ENCODE results near the gene NRP2. TPM values are rescaled to one million over a fixed set of nuclear protein-coding genes. Genes with fewer than 3 reads are reported as not detected.

The NRP2 gene
- total and polyA plus RNA-seq, 2 donors (not counting 1 experiment from before 2014, with no cell fraction given) = 16.6 to 28.7 TPM

GRCh38 chr2:205662206-205662965 is 19.9 kb upstream of the NRP2 start:
- Histone ChIP-seq H3K36me3 (ENCODE audit: control insufficient read depth, insufficient read depth, low read length) (no peaks in the 10 kb centered on the region), H3K9ac (ENCODE audit: insufficient read depth, low read length) (no peak overlapping the region), H3K4me2 (ENCODE audit: extremely low read depth, insufficient read depth, low read length) (no peak overlapping the region), H3K27me3 (ENCODE audit: control insufficient read depth, insufficient read depth, low read length) (no peaks in the 10 kb centered on the region), H3K4me3 (replicated peaks in 1 of 4; ENCODE audit: control extremely low read depth in 1 of 4, insufficient read depth in 1 of 4, low read depth in 3 of 4, low read length in 4 of 4) (no peak overlapping the region), H3K9me3 (ENCODE audit: control insufficient read depth, insufficient read depth, low read depth, low read length) (no peaks in the 10 kb centered on the region), H4K20me1 (ENCODE audit: control insufficient read depth, extremely low read depth, insufficient read depth, low read length) (no peaks in the 10 kb centered on the region), H3K4me1 (ENCODE audit: control insufficient read depth, extremely low read depth, insufficient read depth, low read length) (peaks cover 18% of the 10 kb centered on the region), H2AFZ (ENCODE audit: low read length) (no peak overlapping the region), H3K27ac (ENCODE audit: insufficient read depth, low read length) (no peak overlapping the region), H3K79me2 (ENCODE audit: control insufficient read depth, insufficient read depth, low read length) (no peaks in the 10 kb centered on the region)
- DNase-seq (ENCODE audit: low read depth in 2 of 2) = no peak
- no peak for TF ChIP-seq EZH2 (IDR thresholded peaks at IDR 0.05; ENCODE audit: low read length, missing control alignments)
- TF ChIP-seq, protein P1, sequence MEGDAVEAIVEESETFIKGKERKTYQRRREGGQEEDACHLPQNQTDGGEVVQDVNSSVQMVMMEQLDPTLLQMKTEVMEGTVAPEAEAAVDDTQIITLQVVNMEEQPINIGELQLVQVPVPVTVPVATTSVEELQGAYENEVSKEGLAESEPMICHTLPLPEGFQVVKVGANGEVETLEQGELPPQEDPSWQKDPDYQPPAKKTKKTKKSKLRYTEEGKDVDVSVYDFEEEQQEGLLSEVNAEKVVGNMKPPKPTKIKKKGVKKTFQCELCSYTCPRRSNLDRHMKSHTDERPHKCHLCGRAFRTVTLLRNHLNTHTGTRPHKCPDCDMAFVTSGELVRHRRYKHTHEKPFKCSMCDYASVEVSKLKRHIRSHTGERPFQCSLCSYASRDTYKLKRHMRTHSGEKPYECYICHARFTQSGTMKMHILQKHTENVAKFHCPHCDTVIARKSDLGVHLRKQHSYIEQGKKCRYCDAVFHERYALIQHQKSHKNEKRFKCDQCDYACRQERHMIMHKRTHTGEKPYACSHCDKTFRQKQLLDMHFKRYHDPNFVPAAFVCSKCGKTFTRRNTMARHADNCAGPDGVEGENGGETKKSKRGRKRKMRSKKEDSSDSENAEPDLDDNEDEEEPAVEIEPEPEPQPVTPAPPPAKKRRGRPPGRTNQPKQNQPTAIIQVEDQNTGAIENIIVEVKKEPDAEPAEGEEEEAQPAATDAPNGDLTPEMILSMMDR (conservative IDR thresholded peaks at IDR 0.05 in 1 of 2, IDR thresholded peaks at IDR 0.05 in 1 of 2; ENCODE audit: low read depth in 1 of 2, low read length in 2 of 2) = no peak

GRCh38 chr2:205665791-205666190 is 16.5 kb upstream of the NRP2 start:
- no peak overlapping the region for H2AFZ ChIP-seq (ENCODE audit: low read length)
- no peak for DNase-seq (ENCODE audit: low read depth in 2 of 2)
- no peak overlapping the region for H3K4me3 ChIP-seq (replicated peaks in 1 of 4; ENCODE audit: control extremely low read depth in 1 of 4, insufficient read depth in 1 of 4, low read depth in 3 of 4, low read length in 4 of 4)
- no peak overlapping the region for H3K4me2 ChIP-seq (ENCODE audit: extremely low read depth, insufficient read depth, low read length)
- H3K9ac ChIP-seq (ENCODE audit: insufficient read depth, low read length) = no peak overlapping the region
- no peaks in the 10 kb centered on the region for H3K36me3 ChIP-seq (ENCODE audit: control insufficient read depth, insufficient read depth, low read length)
- TF ChIP-seq, protein P1 (conservative IDR thresholded peaks at IDR 0.05 in 1 of 2, IDR thresholded peaks at IDR 0.05 in 1 of 2; ENCODE audit: low read depth in 1 of 2, low read length in 2 of 2) = no peak
- no peak for TF ChIP-seq EZH2 (IDR thresholded peaks at IDR 0.05; ENCODE audit: low read length, missing control alignments)
- H3K4me1 ChIP-seq (ENCODE audit: control insufficient read depth, extremely low read depth, insufficient read depth, low read length) = peaks cover 4% of the 10 kb centered on the region
- no peak overlapping the region for H3K27ac ChIP-seq (ENCODE audit: insufficient read depth, low read length)
- no peaks in the 10 kb centered on the region for H4K20me1 ChIP-seq (ENCODE audit: control insufficient read depth, extremely low read depth, insufficient read depth, low read length)
- H3K27me3 ChIP-seq (ENCODE audit: control insufficient read depth, insufficient read depth, low read length) = no peaks in the 10 kb centered on the region
- no peaks in the 10 kb centered on the region for H3K9me3 ChIP-seq (ENCODE audit: control insufficient read depth, insufficient read depth, low read depth, low read length)
- H3K79me2 ChIP-seq (ENCODE audit: control insufficient read depth, insufficient read depth, low read length) = no peaks in the 10 kb centered on the region

GRCh38 chr2:205670292-205670691 is 12.0 kb upstream of the NRP2 start:
- H3K27ac ChIP-seq (ENCODE audit: insufficient read depth, low read length) = no peak overlapping the region
- H3K9ac ChIP-seq (ENCODE audit: insufficient read depth, low read length) = no peak overlapping the region
- H2AFZ ChIP-seq (ENCODE audit: low read length) = no peak overlapping the region

More at GRCh38 chr2:205670292-205670691, 12.0 kb upstream of the NRP2 start:
- H3K36me3 ChIP-seq (ENCODE audit: control insufficient read depth, insufficient read depth, low read length) = no peaks in the 10 kb centered on the region
- no peaks in the 10 kb centered on the region for H4K20me1 ChIP-seq (ENCODE audit: control insufficient read depth, extremely low read depth, insufficient read depth, low read length)
- no peak overlapping the region for H3K4me3 ChIP-seq (replicated peaks in 1 of 4; ENCODE audit: control extremely low read depth in 1 of 4, insufficient read depth in 1 of 4, low read depth in 3 of 4, low read length in 4 of 4)
- DNase-seq (ENCODE audit: low read depth in 2 of 2) = no peak
- H3K79me2 ChIP-seq (ENCODE audit: control insufficient read depth, insufficient read depth, low read length) = no peaks in the 10 kb centered on the region
- TF ChIP-seq, protein P1 (conservative IDR thresholded peaks at IDR 0.05 in 1 of 2, IDR thresholded peaks at IDR 0.05 in 1 of 2; ENCODE audit: low read depth in 1 of 2, low read length in 2 of 2) = no peak
- no peak for TF ChIP-seq EZH2 (IDR thresholded peaks at IDR 0.05; ENCODE audit: low read length, missing control alignments)
- H3K4me1 ChIP-seq (ENCODE audit: control insufficient read depth, extremely low read depth, insufficient read depth, low read length) = no peaks in the 10 kb centered on the region
- no peaks in the 10 kb centered on the region for H3K27me3 ChIP-seq (ENCODE audit: control insufficient read depth, insufficient read depth, low read length)
- no peak overlapping the region for H3K4me2 ChIP-seq (ENCODE audit: extremely low read depth, insufficient read depth, low read length)
- H3K9me3 ChIP-seq (ENCODE audit: control insufficient read depth, insufficient read depth, low read depth, low read length) = no peaks in the 10 kb centered on the region

Data from fibroblast of lung (primary cell).